Ishikawa (cell line): ENCODE data around the gene ZNF512.

Source experiments
- CEBPB ChIP-seq: IDR thresholded peaks from 2 replicates; pipeline ENCODE4 v1.6.1; 2012
- CREB1 ChIP-seq: IDR thresholded peaks from 2 replicates; pipeline ENCODE4 v1.6.1; 2012; ENCODE audit warnings: low read depth
- EGR1 ChIP-seq: IDR thresholded peaks from 2 replicates; pipeline ENCODE4 v1.6.1; 2012
- EP300 ChIP-seq: IDR thresholded peaks from 2 replicates; pipeline ENCODE4 v1.6.1; 2012; ENCODE audit warnings: borderline replicate concordance
- FOXM1 ChIP-seq: IDR thresholded peaks from 2 replicates; pipeline ENCODE4 v1.6.1; 2012; ENCODE audit warnings: low read depth, borderline replicate concordance
- NFIC ChIP-seq: IDR thresholded peaks from 2 replicates; pipeline ENCODE4 v1.6.1; 2012
- RAD21 ChIP-seq: IDR thresholded peaks from 2 replicates; pipeline ENCODE4 v1.6.1; 2012; ENCODE audit warnings: low read depth
- TAF1 ChIP-seq: IDR thresholded peaks from 2 replicates; pipeline ENCODE4 v1.6.1; 2012; ENCODE audit warnings: low read depth, mild to moderate bottlenecking
- YY1 ChIP-seq: IDR thresholded peaks from 2 replicates; pipeline ENCODE4 v1.6.1; 2012; ENCODE audit warnings: low read depth
- ZBTB7A ChIP-seq: IDR thresholded peaks from 2 replicates; pipeline ENCODE4 v1.6.1; 2012; ENCODE audit warnings: low read depth
- TF ChIP-seq, protein P1 (sequence below): IDR thresholded peaks from 2 replicates; pipeline ENCODE4 v1.6.1; 2012; ENCODE audit warnings: low read depth, mild to moderate bottlenecking
- TF ChIP-seq, protein P2 (sequence below): IDR thresholded peaks from 2 replicates; pipeline ENCODE4 v1.6.1; 2012

DNA sequence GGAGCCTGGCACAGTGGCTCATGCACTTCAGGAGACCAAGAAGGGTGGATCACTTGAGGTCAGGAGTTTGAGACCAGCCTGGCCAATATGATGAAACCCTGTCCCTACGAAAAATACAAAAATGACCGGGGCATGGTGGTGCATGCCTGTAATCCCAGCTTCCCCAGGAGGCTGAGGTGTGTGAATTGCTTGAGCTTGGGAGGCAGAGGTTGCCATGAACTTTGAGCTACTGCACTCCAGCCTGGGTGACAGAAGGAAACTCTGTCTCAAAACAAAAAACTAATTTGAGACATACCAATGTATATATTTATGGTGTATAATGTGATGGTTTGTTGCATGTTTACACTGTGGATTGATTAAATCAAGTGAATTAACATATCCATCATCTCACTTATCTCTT is 21.8 kb upstream of the ZNF512 start:
- TF ChIP-seq ZBTB7A (no peak), FOXM1 (no peak), CREB1 (no peak), YY1 (no peak), TAF1 (no peak), NFIC (no peak), EGR1 (no peak), EP300 (no peak), RAD21 (no peak), CEBPB (no peak)
- TF ChIP-seq, protein P1, sequence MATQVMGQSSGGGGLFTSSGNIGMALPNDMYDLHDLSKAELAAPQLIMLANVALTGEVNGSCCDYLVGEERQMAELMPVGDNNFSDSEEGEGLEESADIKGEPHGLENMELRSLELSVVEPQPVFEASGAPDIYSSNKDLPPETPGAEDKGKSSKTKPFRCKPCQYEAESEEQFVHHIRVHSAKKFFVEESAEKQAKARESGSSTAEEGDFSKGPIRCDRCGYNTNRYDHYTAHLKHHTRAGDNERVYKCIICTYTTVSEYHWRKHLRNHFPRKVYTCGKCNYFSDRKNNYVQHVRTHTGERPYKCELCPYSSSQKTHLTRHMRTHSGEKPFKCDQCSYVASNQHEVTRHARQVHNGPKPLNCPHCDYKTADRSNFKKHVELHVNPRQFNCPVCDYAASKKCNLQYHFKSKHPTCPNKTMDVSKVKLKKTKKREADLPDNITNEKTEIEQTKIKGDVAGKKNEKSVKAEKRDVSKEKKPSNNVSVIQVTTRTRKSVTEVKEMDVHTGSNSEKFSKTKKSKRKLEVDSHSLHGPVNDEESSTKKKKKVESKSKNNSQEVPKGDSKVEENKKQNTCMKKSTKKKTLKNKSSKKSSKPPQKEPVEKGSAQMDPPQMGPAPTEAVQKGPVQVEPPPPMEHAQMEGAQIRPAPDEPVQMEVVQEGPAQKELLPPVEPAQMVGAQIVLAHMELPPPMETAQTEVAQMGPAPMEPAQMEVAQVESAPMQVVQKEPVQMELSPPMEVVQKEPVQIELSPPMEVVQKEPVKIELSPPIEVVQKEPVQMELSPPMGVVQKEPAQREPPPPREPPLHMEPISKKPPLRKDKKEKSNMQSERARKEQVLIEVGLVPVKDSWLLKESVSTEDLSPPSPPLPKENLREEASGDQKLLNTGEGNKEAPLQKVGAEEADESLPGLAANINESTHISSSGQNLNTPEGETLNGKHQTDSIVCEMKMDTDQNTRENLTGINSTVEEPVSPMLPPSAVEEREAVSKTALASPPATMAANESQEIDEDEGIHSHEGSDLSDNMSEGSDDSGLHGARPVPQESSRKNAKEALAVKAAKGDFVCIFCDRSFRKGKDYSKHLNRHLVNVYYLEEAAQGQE: no peak
- TF ChIP-seq, protein P2, sequence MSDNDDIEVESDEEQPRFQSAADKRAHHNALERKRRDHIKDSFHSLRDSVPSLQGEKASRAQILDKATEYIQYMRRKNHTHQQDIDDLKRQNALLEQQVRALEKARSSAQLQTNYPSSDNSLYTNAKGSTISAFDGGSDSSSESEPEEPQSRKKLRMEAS: no peak
